Measurements from ENCODE around the gene PCSK5. TPM values are rescaled to one million over a fixed set of nuclear protein-coding genes. Genes with fewer than 3 reads are reported as not detected.

Gene PCSK5
- polyA plus RNA-seq, 1 experiment, result 0.74 TPM

DNA sequence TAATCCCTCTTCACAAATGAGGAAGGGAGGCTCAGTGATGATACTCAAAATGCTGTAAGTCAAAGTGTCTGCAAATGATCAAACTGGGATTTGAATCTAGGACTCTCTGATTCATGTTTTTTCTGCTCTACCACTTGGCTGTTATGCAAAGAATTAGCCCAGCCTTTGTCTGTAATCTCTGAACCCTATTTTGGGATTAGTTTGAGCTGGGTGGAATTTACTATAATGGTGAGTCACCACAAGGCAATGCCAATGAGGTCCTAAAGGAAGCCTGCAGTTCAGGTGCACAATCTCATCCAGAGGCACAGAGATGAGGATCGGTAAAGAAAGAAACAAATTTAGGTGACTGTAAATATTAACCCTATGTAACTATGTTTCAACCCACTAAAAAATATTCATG lies 474.6 kb downstream of the PCSK5 start:
- ChIA-PET POLR2A (no interaction called here), CTCF (no interaction called here)
- TF ChIP-seq, protein P1, sequence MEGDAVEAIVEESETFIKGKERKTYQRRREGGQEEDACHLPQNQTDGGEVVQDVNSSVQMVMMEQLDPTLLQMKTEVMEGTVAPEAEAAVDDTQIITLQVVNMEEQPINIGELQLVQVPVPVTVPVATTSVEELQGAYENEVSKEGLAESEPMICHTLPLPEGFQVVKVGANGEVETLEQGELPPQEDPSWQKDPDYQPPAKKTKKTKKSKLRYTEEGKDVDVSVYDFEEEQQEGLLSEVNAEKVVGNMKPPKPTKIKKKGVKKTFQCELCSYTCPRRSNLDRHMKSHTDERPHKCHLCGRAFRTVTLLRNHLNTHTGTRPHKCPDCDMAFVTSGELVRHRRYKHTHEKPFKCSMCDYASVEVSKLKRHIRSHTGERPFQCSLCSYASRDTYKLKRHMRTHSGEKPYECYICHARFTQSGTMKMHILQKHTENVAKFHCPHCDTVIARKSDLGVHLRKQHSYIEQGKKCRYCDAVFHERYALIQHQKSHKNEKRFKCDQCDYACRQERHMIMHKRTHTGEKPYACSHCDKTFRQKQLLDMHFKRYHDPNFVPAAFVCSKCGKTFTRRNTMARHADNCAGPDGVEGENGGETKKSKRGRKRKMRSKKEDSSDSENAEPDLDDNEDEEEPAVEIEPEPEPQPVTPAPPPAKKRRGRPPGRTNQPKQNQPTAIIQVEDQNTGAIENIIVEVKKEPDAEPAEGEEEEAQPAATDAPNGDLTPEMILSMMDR (IDR thresholded peaks at IDR 0.05; ENCODE audit: insufficient read depth, low read depth, low read length), result no peak
- Histone ChIP-seq H3K27me3 (ENCODE audit: control insufficient read depth, insufficient read depth, low read length) (no peaks in the 10 kb centered on the region), H3K36me3 (ENCODE audit: control insufficient read depth, insufficient read depth, low read length) (no peaks in the 10 kb centered on the region), H3K4me3 (ENCODE audit: low read depth, low read length) (no peak overlapping the region)
- DNase-seq (ENCODE audit: low read depth), result no peak

GRCh38 chr9:76366275-76366674 lies 475.8 kb downstream of the PCSK5 start:
- CTCF ChIA-PET, result no interaction called here
- no peaks in the 10 kb centered on the region for H3K27me3 ChIP-seq (ENCODE audit: control insufficient read depth, insufficient read depth, low read length)
- POLR2A ChIA-PET, result interaction anchor here (0.6 kb wide), 1 partner anchor 129 kb away, joined by 5 read pairs; no protein-coding TSS in a partner anchor
- H3K4me3 ChIP-seq (ENCODE audit: low read depth, low read length), result no peak overlapping the region
- DNase-seq (ENCODE audit: low read depth), result no peak
- TF ChIP-seq, protein P1 (IDR thresholded peaks at IDR 0.05; ENCODE audit: insufficient read depth, low read depth, low read length), result no peak
- no peaks in the 10 kb centered on the region for H3K36me3 ChIP-seq (ENCODE audit: control insufficient read depth, insufficient read depth, low read length)

GRCh38 chr9:76369583-76369982 lies 479.1 kb downstream of the PCSK5 start:
- no peak overlapping the region for H3K4me3 ChIP-seq (ENCODE audit: low read depth, low read length)
- H3K36me3 ChIP-seq (ENCODE audit: control insufficient read depth, insufficient read depth, low read length), result no peaks in the 10 kb centered on the region
- H3K27me3 ChIP-seq (ENCODE audit: control insufficient read depth, insufficient read depth, low read length), result no peaks in the 10 kb centered on the region
- ChIA-PET CTCF (interaction anchor here (1.2 to 1.4 kb wide), 2 partner anchors 12 to 54 kb away, joined by 4 to 5 read pairs; no protein-coding TSS in a partner anchor), POLR2A (no interaction called here)
- TF ChIP-seq, protein P1 (IDR thresholded peaks at IDR 0.05; ENCODE audit: insufficient read depth, low read depth, low read length), result no peak
- DNase-seq (ENCODE audit: low read depth), result no peak

DNA sequence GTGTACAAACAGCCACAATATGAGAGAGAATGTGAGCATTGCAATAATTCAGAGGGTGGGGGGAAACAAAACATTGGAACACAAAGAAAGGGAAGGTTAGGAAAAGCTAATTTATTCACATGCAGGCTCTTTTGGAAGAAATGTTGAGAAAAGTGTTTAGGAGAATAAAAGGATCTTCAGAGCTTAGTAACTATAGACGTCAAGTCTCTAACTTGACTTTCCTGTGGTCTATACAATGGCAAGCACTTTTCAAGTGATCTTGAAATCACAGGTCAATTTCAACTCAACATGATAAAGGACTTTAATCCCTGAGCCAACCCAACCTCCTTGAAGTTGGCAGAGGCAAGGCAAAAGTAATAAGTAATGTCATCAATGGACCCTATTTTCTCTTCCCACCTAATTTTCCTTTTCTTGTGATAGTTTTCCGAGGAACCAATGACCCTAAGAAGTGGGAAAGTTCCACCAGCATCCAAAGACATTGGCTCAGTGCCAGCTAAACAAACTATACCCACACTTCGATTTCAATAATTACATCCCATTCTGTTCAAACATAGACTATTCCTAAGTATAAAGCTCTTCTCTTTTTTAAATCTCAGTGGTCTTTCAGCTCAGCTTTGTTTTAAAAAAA lies 480.0 kb downstream of the PCSK5 start:
- H3K36me3 ChIP-seq (ENCODE audit: control insufficient read depth, insufficient read depth, low read length), result no peaks in the 10 kb centered on the region
- DNase-seq (ENCODE audit: low read depth), result no peak
- CTCF ChIA-PET, result no interaction called here
- TF ChIP-seq, protein P1 (IDR thresholded peaks at IDR 0.05; ENCODE audit: insufficient read depth, low read depth, low read length), result no peak
- H3K4me3 ChIP-seq (ENCODE audit: low read depth, low read length), result no peak overlapping the region
- POLR2A ChIA-PET, result no interaction called here
- no peaks in the 10 kb centered on the region for H3K27me3 ChIP-seq (ENCODE audit: control insufficient read depth, insufficient read depth, low read length)

GRCh38 chr9:76371901-76372300 lies 481.4 kb downstream of the PCSK5 start:
- Histone ChIP-seq H3K4me3 (ENCODE audit: low read depth, low read length) (no peak overlapping the region), H3K27me3 (ENCODE audit: control insufficient read depth, insufficient read depth, low read length) (no peaks in the 10 kb centered on the region), H3K36me3 (ENCODE audit: control insufficient read depth, insufficient read depth, low read length) (no peaks in the 10 kb centered on the region)
- ChIA-PET CTCF (interaction anchor here (0.8 kb wide), 1 partner anchor 23 kb away, joined by 3 read pairs; no protein-coding TSS in a partner anchor), POLR2A (no interaction called here)
- DNase-seq (ENCODE audit: low read depth), result no peak
- TF ChIP-seq, protein P1 (IDR thresholded peaks at IDR 0.05; ENCODE audit: insufficient read depth, low read depth, low read length), result no peak
